Measurements from ENCODE around the gene CCDC7. TPM values are rescaled to one million over a fixed set of nuclear protein-coding genes. Genes with fewer than 3 reads are reported as not detected.
A peak's percentile ranks its signal among the peaks of the same experiment; 100 is the strongest.
"Not testable (repeated sequence)": the region's sequence is repeated elsewhere in the genome, so short reads cannot be mapped to it uniquely, and the experiment has no call there.

Gene CCDC7
- polyA plus RNA-seq (2013): 10.6 TPM

GRCh38 chr10:32445740-32446535 is at the start of gene CCDC7:
Gene CCDC7, plus strand, starts transcription at chr10:32446140. Its CDS starts 5,503 bp downstream, at chr10:32451643.
- peak; percentile 88 to 96 (median 93) for DNase-seq
- POLR2A ChIA-PET: interaction anchor here (1.0 to 1.2 kb wide), 3 partner anchors 9 to 67 kb away, joined by 3 to 8 read pairs (median 3); no protein-coding TSS in a partner anchor
- peaks cover 5 to 14% (median 8%) of the 10 kb centered on the region in 4 experiments for H3K4me1 ChIP-seq (ENCODE audit: control extremely low read depth in 1 of 4, control insufficient read depth in 4 of 4, insufficient read depth in 4 of 4, low read length in 3 of 4)
- peak within 1 kb of the TSS; percentile 79 to 99 (median 92) for H3K4me3 ChIP-seq (ENCODE audit: control insufficient read depth in 1 of 7, extremely low read depth in 1 of 7, insufficient read depth in 4 of 7, low read depth in 2 of 7, low read length in 6 of 7)
- H3K27ac ChIP-seq (ENCODE audit: insufficient read depth in 1 of 2, low read depth in 1 of 2, low read length in 2 of 2, poor library complexity in 1 of 2, severe bottlenecking in 2 of 2): peak within 1 kb of the TSS; percentile 93 to 97
- H3K9me3 ChIP-seq (ENCODE audit: control extremely low read depth in 1 of 5, control insufficient read depth in 4 of 5, insufficient read depth in 2 of 5, low read depth in 1 of 5, low read length in 4 of 5): peaks cover 0 to 5% (median 0%) of the 10 kb centered on the region in 5 experiments
- WGBS (ENCODE audit: insufficient coverage): 1% methylated on average over 36 of the region's 53 CpGs
- H3K36me3 ChIP-seq (ENCODE audit: control insufficient read depth in 4 of 4, insufficient read depth in 4 of 4, low read length in 3 of 4): no peaks in the 10 kb centered on the region
- no peaks in the 10 kb centered on the region for H3K27me3 ChIP-seq (replicated peaks in 2 of 5; ENCODE audit: control insufficient read depth in 4 of 5, insufficient read depth in 5 of 5, low read length in 4 of 5)
- CTCF ChIA-PET: interaction anchor here (0.9 to 1.6 kb wide), 6 partner anchors 11 to 563 kb away, joined by 3 to 6 read pairs (median 4); no protein-coding TSS in a partner anchor

- ChIA-PET CTCF (interaction anchor here (0.7 kb wide), 1 partner anchor 10 kb away, joined by 3 read pairs; no protein-coding TSS in a partner anchor), POLR2A (interaction anchor here (0.5 kb wide), 1 partner anchor 8 kb away, joined by 3 read pairs; no protein-coding TSS in a partner anchor)
- not testable (repeated sequence) for H3K4me3 ChIP-seq (ENCODE audit: control insufficient read depth in 1 of 7, extremely low read depth in 1 of 7, insufficient read depth in 4 of 7, low read depth in 2 of 7, low read length in 6 of 7); H3K27me3 ChIP-seq (replicated peaks in 2 of 5; ENCODE audit: control insufficient read depth in 4 of 5, insufficient read depth in 5 of 5, low read length in 4 of 5); H3K36me3 ChIP-seq (ENCODE audit: control insufficient read depth in 4 of 4, insufficient read depth in 4 of 4, low read length in 3 of 4); H3K9me3 ChIP-seq (ENCODE audit: control extremely low read depth in 1 of 5, control insufficient read depth in 4 of 5, insufficient read depth in 2 of 5, low read depth in 1 of 5, low read length in 4 of 5); H3K4me1 ChIP-seq (ENCODE audit: control extremely low read depth in 1 of 4, control insufficient read depth in 4 of 4, insufficient read depth in 4 of 4, low read length in 3 of 4); DNase-seq; H3K27ac ChIP-seq (ENCODE audit: insufficient read depth in 1 of 2, low read depth in 1 of 2, low read length in 2 of 2, poor library complexity in 1 of 2, severe bottlenecking in 2 of 2)
- WGBS (ENCODE audit: insufficient coverage): no CpG with 5 or more reads among the region's 3 CpGs
Observed at GRCh38 chr10:32397163-32397562, 48.8 kb upstream of the CCDC7 start.

- POLR2A ChIA-PET; DNase-seq; H3K27ac ChIP-seq (ENCODE audit: insufficient read depth in 1 of 2, low read depth in 1 of 2, low read length in 2 of 2, poor library complexity in 1 of 2, severe bottlenecking in 2 of 2); H3K36me3 ChIP-seq (ENCODE audit: control insufficient read depth in 4 of 4, insufficient read depth in 4 of 4, low read length in 3 of 4); H3K27me3 ChIP-seq (replicated peaks in 2 of 5; ENCODE audit: control insufficient read depth in 4 of 5, insufficient read depth in 5 of 5, low read length in 4 of 5); H3K9me3 ChIP-seq (ENCODE audit: control extremely low read depth in 1 of 5, control insufficient read depth in 4 of 5, insufficient read depth in 2 of 5, low read depth in 1 of 5, low read length in 4 of 5); CTCF ChIA-PET; H3K4me3 ChIP-seq (ENCODE audit: control insufficient read depth in 1 of 7, extremely low read depth in 1 of 7, insufficient read depth in 4 of 7, low read depth in 2 of 7, low read length in 6 of 7); H3K4me1 ChIP-seq (ENCODE audit: control extremely low read depth in 1 of 4, control insufficient read depth in 4 of 4, insufficient read depth in 4 of 4, low read length in 3 of 4): not testable (repeated sequence)
- WGBS (ENCODE audit: insufficient coverage): no CpG with 5 or more reads among the region's 3 CpGs
Observed at GRCh38 chr10:32399720-32400119, 46.2 kb upstream of the CCDC7 start.

- H3K4me3 ChIP-seq (ENCODE audit: control insufficient read depth in 1 of 7, extremely low read depth in 1 of 7, insufficient read depth in 4 of 7, low read depth in 2 of 7, low read length in 6 of 7): no peak overlapping the region
- H3K9me3 ChIP-seq (ENCODE audit: control extremely low read depth in 1 of 5, control insufficient read depth in 4 of 5, insufficient read depth in 2 of 5, low read depth in 1 of 5, low read length in 4 of 5): no peaks in the 10 kb centered on the region
- H3K4me1 ChIP-seq (ENCODE audit: control extremely low read depth in 1 of 4, control insufficient read depth in 4 of 4, insufficient read depth in 4 of 4, low read length in 3 of 4): no peaks in the 10 kb centered on the region
- no peaks in the 10 kb centered on the region for H3K27me3 ChIP-seq (replicated peaks in 2 of 5; ENCODE audit: control insufficient read depth in 4 of 5, insufficient read depth in 5 of 5, low read length in 4 of 5)
- H3K36me3 ChIP-seq (ENCODE audit: control insufficient read depth in 4 of 4, insufficient read depth in 4 of 4, low read length in 3 of 4): no peaks in the 10 kb centered on the region
- ChIA-PET CTCF (no interaction called here), POLR2A (interaction anchor here (0.6 to 0.7 kb wide), 3 partner anchors 68 to 1153 kb away, joined by 3 to 4 read pairs (median 3); no protein-coding TSS in a partner anchor)
- no peak overlapping the region for H3K27ac ChIP-seq (ENCODE audit: insufficient read depth in 1 of 2, low read depth in 1 of 2, low read length in 2 of 2, poor library complexity in 1 of 2, severe bottlenecking in 2 of 2)
- no peak for DNase-seq
Observed at GRCh38 chr10:32400961-32401360, 45.0 kb upstream of the CCDC7 start.

- WGBS (ENCODE audit: insufficient coverage): 100% methylated on average over 1 of the region's 4 CpGs
- ChIA-PET CTCF (interaction anchor here (1.3 kb wide), 1 partner anchor 13 kb away, joined by 4 read pairs; no protein-coding TSS in a partner anchor), POLR2A (no interaction called here)
- no peaks in the 10 kb centered on the region for H3K27me3 ChIP-seq (replicated peaks in 2 of 5; ENCODE audit: control insufficient read depth in 4 of 5, insufficient read depth in 5 of 5, low read length in 4 of 5)
- no peaks in the 10 kb centered on the region for H3K4me1 ChIP-seq (ENCODE audit: control extremely low read depth in 1 of 4, control insufficient read depth in 4 of 4, insufficient read depth in 4 of 4, low read length in 3 of 4)
- no peak overlapping the region for H3K4me3 ChIP-seq (ENCODE audit: control insufficient read depth in 1 of 7, extremely low read depth in 1 of 7, insufficient read depth in 4 of 7, low read depth in 2 of 7, low read length in 6 of 7)
- no peak for DNase-seq
- no peak overlapping the region for H3K27ac ChIP-seq (ENCODE audit: insufficient read depth in 1 of 2, low read depth in 1 of 2, low read length in 2 of 2, poor library complexity in 1 of 2, severe bottlenecking in 2 of 2)
- no peaks in the 10 kb centered on the region for H3K9me3 ChIP-seq (ENCODE audit: control extremely low read depth in 1 of 5, control insufficient read depth in 4 of 5, insufficient read depth in 2 of 5, low read depth in 1 of 5, low read length in 4 of 5)
- H3K36me3 ChIP-seq (ENCODE audit: control insufficient read depth in 4 of 4, insufficient read depth in 4 of 4, low read length in 3 of 4): no peaks in the 10 kb centered on the region
Observed at GRCh38 chr10:32402499-32402898, 43.4 kb upstream of the CCDC7 start.

- no peak for DNase-seq
- H3K9me3 ChIP-seq (ENCODE audit: control extremely low read depth in 1 of 5, control insufficient read depth in 4 of 5, insufficient read depth in 2 of 5, low read depth in 1 of 5, low read length in 4 of 5): no peaks in the 10 kb centered on the region
- no peak overlapping the region for H3K27ac ChIP-seq (ENCODE audit: insufficient read depth in 1 of 2, low read depth in 1 of 2, low read length in 2 of 2, poor library complexity in 1 of 2, severe bottlenecking in 2 of 2)
- no peak overlapping the region for H3K4me3 ChIP-seq (ENCODE audit: control insufficient read depth in 1 of 7, extremely low read depth in 1 of 7, insufficient read depth in 4 of 7, low read depth in 2 of 7, low read length in 6 of 7)
- no peaks in the 10 kb centered on the region for H3K36me3 ChIP-seq (ENCODE audit: control insufficient read depth in 4 of 4, insufficient read depth in 4 of 4, low read length in 3 of 4)
- ChIA-PET POLR2A (no interaction called here), CTCF (interaction anchor here (1.3 kb wide), 1 partner anchor 13 kb away, joined by 4 read pairs; no protein-coding TSS in a partner anchor)
- H3K27me3 ChIP-seq (replicated peaks in 2 of 5; ENCODE audit: control insufficient read depth in 4 of 5, insufficient read depth in 5 of 5, low read length in 4 of 5): no peaks in the 10 kb centered on the region
- H3K4me1 ChIP-seq (ENCODE audit: control extremely low read depth in 1 of 4, control insufficient read depth in 4 of 4, insufficient read depth in 4 of 4, low read length in 3 of 4): no peaks in the 10 kb centered on the region
- no CpG with 5 or more reads among the region's 2 CpGs for WGBS (ENCODE audit: insufficient coverage)
Observed at GRCh38 chr10:32403091-32403490, 42.8 kb upstream of the CCDC7 start.

- Histone ChIP-seq H3K9me3 (ENCODE audit: control extremely low read depth in 1 of 5, control insufficient read depth in 4 of 5, insufficient read depth in 2 of 5, low read depth in 1 of 5, low read length in 4 of 5) (no peaks in the 10 kb centered on the region), H3K27ac (ENCODE audit: insufficient read depth in 1 of 2, low read depth in 1 of 2, low read length in 2 of 2, poor library complexity in 1 of 2, severe bottlenecking in 2 of 2) (no peak overlapping the region), H3K4me1 (ENCODE audit: control extremely low read depth in 1 of 4, control insufficient read depth in 4 of 4, insufficient read depth in 4 of 4, low read length in 3 of 4) (no peaks in the 10 kb centered on the region), H3K4me3 (ENCODE audit: control insufficient read depth in 1 of 7, extremely low read depth in 1 of 7, insufficient read depth in 4 of 7, low read depth in 2 of 7, low read length in 6 of 7) (no peak overlapping the region), H3K27me3 (replicated peaks in 2 of 5; ENCODE audit: control insufficient read depth in 4 of 5, insufficient read depth in 5 of 5, low read length in 4 of 5) (no peaks in the 10 kb centered on the region), H3K36me3 (ENCODE audit: control insufficient read depth in 4 of 4, insufficient read depth in 4 of 4, low read length in 3 of 4) (no peaks in the 10 kb centered on the region)
- ChIA-PET CTCF (no interaction called here), POLR2A (no interaction called here)
- no peak for DNase-seq
- 100% methylated on average over 5 of the region's 5 CpGs for WGBS (ENCODE audit: insufficient coverage)
Observed at GRCh38 chr10:32408690-32409089, 37.2 kb upstream of the CCDC7 start.
